HFFc6 (cell line): ENCODE data around the gene TRPM2. TPM values are rescaled to one million over a fixed set of nuclear protein-coding genes. Genes with fewer than 3 reads are reported as not detected.

ENCODE experiments used
- DNase-seq: peaks from one replicate; pipeline ENCODE4 v3.0.0-alpha.2; 2018
- H3K27ac Mint-ChIP-seq: 2 replicates; pipeline ENCODE4 v1.8.0; 2020; ENCODE audit warnings: mild to moderate bottlenecking, mixed read lengths
- H3K27me3 Mint-ChIP-seq: 2 replicates; pipeline ENCODE4 v1.8.0; 2021; ENCODE audit warnings: mild to moderate bottlenecking, moderate library complexity, mixed read lengths; ENCODE audit not compliant: insufficient read depth
- H3K36me3 Mint-ChIP-seq: 2 replicates; pipeline ENCODE4 v1.8.0; 2021; ENCODE audit warnings: low read depth, mixed read lengths
- H3K4me1 Mint-ChIP-seq: 2 replicates; pipeline ENCODE4 v1.8.0; 2020; ENCODE audit warnings: low read depth, mixed read lengths
- H3K4me3 Mint-ChIP-seq: 2 replicates; pipeline ENCODE4 v1.8.0; 2020; ENCODE audit warnings: mild to moderate bottlenecking, moderate library complexity, mixed read lengths
- H3K9me3 Mint-ChIP-seq: 2 replicates; pipeline ENCODE4 v1.8.0; 2020; ENCODE audit warnings: mild to moderate bottlenecking, mixed read lengths
- total RNA-seq, 6 experiments: library from RNA; stranded (reverse); fragmentation: NEBNext Ultra II Directional; extraction: Animal tissue kit (Norgen Biotek cat#: 25700); gene quantifications; 2 replicates in 1 of 6; 3 replicates in 5 of 6; pipeline ENCODE4 v1.2.3, GENCODE V29; 2021
- TF ChIP-seq, protein P1 (sequence below): fragments of 200-600 bp; sonication (generic); IDR thresholded peaks from 2 replicates; pipeline ENCODE4 v1.5.0; 2021; ENCODE audit warnings: antibody characterized with exemption, mild to moderate bottlenecking

TRPM2 gene
- total RNA-seq, 6 experiments from 2014 or later, result 0.09 to 0.31 (median 0.20) TPM; not detected in 2

DNA sequence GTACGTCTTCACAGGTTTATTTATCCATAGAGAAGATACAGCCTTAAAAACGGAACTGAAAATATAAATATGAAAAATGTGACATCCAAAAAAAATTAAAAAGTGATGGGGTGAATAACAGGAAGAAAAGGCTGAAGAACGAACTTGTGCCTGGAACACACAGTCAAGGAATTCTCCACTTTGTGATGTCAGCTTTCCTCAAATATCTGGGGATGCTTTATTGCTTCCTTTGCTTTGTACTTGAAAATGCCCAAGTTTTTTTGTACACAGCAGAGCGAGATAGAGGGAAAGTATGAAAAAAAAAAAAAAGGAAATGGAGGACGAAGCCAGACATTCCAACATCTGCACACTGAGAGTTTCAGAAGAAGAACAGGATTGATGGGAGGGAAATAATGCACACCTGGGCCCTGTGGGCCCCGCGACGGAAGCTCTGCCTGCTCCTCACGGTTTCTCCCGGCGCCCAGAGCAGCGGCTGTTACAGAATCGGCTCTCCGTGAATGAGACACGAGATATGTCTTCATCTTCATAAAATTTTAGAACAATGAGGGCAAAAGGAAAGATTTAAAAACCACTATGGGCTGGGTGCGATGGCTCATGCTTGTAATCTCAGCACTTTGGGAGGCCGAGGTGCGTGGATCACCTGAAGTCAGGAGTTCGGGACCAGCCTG, 91.9 kb downstream of the TRPM2 start:
- TF ChIP-seq, protein P1, sequence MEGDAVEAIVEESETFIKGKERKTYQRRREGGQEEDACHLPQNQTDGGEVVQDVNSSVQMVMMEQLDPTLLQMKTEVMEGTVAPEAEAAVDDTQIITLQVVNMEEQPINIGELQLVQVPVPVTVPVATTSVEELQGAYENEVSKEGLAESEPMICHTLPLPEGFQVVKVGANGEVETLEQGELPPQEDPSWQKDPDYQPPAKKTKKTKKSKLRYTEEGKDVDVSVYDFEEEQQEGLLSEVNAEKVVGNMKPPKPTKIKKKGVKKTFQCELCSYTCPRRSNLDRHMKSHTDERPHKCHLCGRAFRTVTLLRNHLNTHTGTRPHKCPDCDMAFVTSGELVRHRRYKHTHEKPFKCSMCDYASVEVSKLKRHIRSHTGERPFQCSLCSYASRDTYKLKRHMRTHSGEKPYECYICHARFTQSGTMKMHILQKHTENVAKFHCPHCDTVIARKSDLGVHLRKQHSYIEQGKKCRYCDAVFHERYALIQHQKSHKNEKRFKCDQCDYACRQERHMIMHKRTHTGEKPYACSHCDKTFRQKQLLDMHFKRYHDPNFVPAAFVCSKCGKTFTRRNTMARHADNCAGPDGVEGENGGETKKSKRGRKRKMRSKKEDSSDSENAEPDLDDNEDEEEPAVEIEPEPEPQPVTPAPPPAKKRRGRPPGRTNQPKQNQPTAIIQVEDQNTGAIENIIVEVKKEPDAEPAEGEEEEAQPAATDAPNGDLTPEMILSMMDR, result no peak
- Mint-ChIP-seq H3K4me3 (no peak overlapping the region), H3K36me3 (no peaks in the 10 kb centered on the region; the same call in 1 of the 2 replicates), H3K27ac (no peak overlapping the region), H3K9me3 (peaks cover 25% of the 10 kb centered on the region), H3K4me1 (no peaks in the 10 kb centered on the region), H3K27me3 (peaks cover 17% of the 10 kb centered on the region)
- DNase-seq, result no peak

DNA sequence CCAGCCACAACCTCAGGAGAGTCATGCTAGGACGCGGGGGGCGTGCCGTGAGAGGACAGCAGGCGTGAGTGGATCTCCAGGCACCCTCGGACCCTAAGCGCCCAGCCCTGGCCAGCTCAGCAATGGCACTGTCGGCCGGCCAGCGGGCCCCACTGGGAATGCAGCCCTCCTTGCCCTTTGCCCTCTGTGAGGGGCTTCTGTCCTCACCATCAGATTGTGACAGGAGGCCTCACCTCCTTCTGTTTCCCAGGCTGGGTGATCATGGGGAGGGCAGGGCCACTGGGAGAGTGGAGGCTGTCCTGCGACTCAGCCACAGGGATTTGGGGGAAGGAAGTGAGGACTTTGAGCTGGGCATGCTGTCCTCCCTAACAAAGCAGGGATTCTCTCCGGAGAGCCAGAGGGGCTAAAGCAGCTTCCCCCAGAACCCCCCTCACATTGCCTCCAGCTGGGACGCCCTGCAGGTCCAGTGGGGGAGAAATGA, 95.3 kb downstream of the TRPM2 start:
- Mint-ChIP-seq H3K27ac (no peak overlapping the region), H3K4me1 (no peaks in the 10 kb centered on the region), H3K27me3 (peaks cover 22% of the 10 kb centered on the region), H3K36me3 (no peaks in the 10 kb centered on the region; the same call in 1 of the 2 replicates), H3K9me3 (peaks cover 36% of the 10 kb centered on the region; the same call in 1 of the 2 replicates), H3K4me3 (no peak overlapping the region)
- no peak for DNase-seq
- TF ChIP-seq, protein P1, result no peak

DNA sequence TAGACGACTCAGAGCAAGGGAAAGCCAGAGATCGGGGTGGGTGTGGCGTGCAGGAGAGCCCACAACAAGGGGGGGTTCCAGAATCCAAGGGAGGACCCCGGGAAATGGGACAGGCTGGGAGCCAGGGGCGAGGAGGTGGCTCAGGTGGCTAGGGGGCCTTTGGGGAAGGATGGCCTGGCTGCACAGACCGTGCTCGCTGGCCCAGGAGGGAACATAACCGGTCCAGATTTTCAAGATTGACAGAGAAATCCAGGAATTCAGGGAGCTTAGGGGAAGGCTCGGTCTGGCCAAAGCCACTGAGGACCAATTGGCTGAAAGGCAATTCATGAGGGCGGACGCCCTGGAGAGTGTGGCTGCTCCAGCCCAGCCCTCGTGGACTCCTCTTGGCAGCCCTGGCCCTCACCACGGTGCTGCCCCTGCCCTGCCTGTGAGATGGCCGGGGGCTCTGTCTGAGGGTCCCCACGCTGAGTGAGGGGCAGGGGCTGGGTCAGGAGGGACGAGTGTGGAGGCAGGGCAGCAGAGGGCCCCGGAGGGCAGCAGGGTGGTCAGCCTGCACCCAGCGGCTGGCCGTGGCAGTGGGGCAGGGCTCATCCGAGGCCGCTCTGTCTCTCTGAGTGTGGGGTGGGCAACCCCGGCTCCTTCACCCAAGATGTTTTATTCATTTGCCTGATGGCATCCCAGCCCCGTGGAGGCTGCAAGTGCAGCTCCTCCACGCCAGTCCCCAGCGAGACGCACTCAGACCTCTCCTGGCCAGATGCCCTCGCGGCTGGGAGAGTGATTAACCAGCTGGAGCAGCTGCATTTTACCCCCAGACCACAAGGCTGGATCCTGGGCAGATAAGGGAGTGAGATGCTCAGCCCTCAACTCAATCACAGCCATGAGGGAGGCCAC, 96.3 kb downstream of the TRPM2 start:
- DNase-seq, result no peak
- H3K4me3 Mint-ChIP-seq, result no peak overlapping the region
- H3K27ac Mint-ChIP-seq, result no peak overlapping the region
- H3K9me3 Mint-ChIP-seq, result peaks cover 39% of the 10 kb centered on the region
- H3K27me3 Mint-ChIP-seq, result peaks cover 22% of the 10 kb centered on the region
- TF ChIP-seq, protein P1, result no peak
- no peaks in the 10 kb centered on the region for H3K4me1 Mint-ChIP-seq
- H3K36me3 Mint-ChIP-seq, result peaks cover 5% of the 10 kb centered on the region

DNA sequence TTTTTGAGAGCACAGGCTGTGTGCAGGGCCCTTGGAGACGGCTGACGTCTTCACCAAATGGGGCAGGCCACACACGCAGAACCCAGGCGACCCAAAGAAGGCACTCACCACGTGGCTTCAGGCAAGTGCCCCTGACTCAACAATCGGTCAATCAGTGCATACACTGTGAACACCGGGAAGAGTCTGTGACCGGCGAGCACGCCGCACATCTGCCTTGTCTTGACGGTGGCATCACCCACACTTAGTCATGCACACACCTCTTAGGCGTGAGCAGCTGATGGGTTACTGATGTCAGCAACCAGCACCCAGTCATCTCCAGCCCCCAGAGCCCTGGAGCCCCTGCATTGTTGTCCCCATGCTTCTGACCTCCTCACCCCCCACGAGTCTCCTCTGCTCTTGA, 97.0 kb downstream of the TRPM2 start:
- H3K9me3 Mint-ChIP-seq, result peaks cover 33% of the 10 kb centered on the region
- no peaks in the 10 kb centered on the region for H3K4me1 Mint-ChIP-seq
- H3K27me3 Mint-ChIP-seq, result peaks cover 19% of the 10 kb centered on the region
- DNase-seq, result no peak
- peaks cover 5% of the 10 kb centered on the region for H3K36me3 Mint-ChIP-seq
- TF ChIP-seq, protein P1, result no peak
- no peak overlapping the region for H3K27ac Mint-ChIP-seq
- no peak overlapping the region for H3K4me3 Mint-ChIP-seq

DNA sequence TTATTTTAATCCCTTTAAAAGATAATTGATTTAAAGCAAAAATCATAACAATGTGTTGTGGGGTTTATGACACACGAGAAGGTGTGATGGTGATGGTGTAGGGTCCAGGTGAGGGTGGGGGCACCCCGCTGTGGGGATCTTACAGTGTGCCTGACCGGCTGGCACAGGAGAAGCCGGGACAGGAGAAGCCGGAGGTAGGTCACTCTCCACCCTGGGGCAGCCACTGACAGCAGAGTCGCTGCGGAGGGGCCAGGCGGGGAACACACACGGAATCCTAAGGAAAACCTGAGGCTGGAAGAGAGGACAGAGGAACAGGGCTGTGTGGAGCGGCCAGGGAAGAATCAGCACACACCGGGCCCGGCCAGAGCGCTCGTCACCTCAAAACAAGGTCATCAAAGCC, 97.6 kb downstream of the TRPM2 start:
- Mint-ChIP-seq H3K27ac (no peak overlapping the region), H3K4me3 (no peak overlapping the region), H3K9me3 (peaks cover 30% of the 10 kb centered on the region), H3K4me1 (no peaks in the 10 kb centered on the region), H3K27me3 (peaks cover 15% of the 10 kb centered on the region), H3K36me3 (peaks cover 5% of the 10 kb centered on the region)
- DNase-seq, result no peak
- TF ChIP-seq, protein P1, result no peak
